OCI-LY1 (cell line): Measurements from ENCODE around the gene MED26.

Experiments used
- CTCF ChIP-seq: fragments of 200-600 bp; sonication (generic), shearing (Covaris generic); IDR thresholded peaks from 2 replicates; pipeline ENCODE4 v1.5.1; 2017; ENCODE audit warnings: mild to moderate bottlenecking, antibody characterized with exemption, low read length, moderate library complexity, mixed read lengths
- EZH2 ChIP-seq: fragments of 200-600 bp; sonication (generic), shearing (Covaris generic); IDR thresholded peaks from 2 replicates; pipeline ENCODE4 v1.8.0; 2017; ENCODE audit warnings: borderline replicate concordance, mixed run types, mild to moderate bottlenecking, antibody characterized with exemption, low read length, moderate library complexity, mixed read lengths

- TF ChIP-seq CTCF (no peak), EZH2 (no peak)
Observed at GRCh38 chr19:16621165-16621800, 6.7 kb downstream of the MED26 start.
